GM18517 (cell line): Measurements from ENCODE around the gene C1QTNF1.
"Not testable (repeated sequence)": the region's sequence is repeated elsewhere in the genome, so short reads cannot be mapped to it uniquely, and the experiment has no call there.

Source experiments
- ATAC-seq: cut with Tn5 transposase; IDR thresholded peaks from one replicate; pipeline ENCODE4 v1.9.1; 2021; ENCODE audit warnings: mild to moderate bottlenecking, moderate library complexity; ENCODE audit not compliant: unreplicated experiment

Gene C1QTNF1

DNA sequence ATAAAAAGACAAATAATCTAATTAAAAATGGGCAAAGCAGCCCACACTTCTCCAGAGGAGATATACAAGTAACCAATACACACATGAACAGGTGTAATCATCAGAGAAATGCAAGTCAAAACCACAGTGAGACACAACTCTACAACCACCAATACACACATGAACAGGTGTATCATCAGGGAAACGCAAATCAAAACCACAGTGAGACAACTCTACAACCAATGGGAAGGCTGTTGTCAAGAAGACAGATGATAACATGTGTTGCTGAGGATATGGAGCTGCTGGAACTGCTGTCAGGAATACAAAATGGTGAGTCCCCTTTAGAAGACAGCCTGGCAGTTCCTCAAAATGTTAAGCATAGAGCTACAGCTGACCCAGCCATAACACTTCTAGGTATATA, 28.2 kb downstream of the C1QTNF1 start:
- no peak for ATAC-seq

DNA sequence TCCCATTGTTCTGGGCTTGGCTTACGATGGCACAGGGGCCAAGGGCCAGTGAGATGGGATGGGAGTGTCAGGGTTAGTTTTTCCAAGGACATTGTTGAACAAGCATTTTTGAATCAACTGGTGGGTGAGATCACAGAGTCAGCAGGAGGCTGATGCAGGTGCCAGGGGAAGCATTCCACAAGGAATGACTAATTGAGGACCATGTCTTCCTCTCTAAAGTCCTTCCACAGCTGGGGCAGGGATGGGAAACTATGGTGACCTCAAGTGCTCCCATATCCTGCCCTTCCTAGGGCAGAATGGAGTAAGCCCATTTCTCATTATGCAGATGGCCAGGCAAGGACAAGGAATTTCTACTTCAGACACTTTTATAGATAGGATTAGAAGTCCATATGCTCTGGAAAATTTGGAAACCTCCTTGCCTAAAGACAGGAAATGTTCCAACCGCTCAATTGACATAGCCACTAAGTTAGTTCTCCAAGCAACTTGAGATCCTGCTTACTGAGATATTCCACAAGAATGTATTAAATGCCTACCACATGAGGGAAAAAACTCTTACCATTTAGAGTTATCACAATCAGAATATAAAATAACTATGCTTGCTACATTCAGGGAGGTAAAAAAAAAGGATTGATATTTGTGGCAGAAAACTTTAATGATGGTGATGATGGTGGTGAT, 29.4 kb downstream of the C1QTNF1 start:
- no peak for ATAC-seq

DNA sequence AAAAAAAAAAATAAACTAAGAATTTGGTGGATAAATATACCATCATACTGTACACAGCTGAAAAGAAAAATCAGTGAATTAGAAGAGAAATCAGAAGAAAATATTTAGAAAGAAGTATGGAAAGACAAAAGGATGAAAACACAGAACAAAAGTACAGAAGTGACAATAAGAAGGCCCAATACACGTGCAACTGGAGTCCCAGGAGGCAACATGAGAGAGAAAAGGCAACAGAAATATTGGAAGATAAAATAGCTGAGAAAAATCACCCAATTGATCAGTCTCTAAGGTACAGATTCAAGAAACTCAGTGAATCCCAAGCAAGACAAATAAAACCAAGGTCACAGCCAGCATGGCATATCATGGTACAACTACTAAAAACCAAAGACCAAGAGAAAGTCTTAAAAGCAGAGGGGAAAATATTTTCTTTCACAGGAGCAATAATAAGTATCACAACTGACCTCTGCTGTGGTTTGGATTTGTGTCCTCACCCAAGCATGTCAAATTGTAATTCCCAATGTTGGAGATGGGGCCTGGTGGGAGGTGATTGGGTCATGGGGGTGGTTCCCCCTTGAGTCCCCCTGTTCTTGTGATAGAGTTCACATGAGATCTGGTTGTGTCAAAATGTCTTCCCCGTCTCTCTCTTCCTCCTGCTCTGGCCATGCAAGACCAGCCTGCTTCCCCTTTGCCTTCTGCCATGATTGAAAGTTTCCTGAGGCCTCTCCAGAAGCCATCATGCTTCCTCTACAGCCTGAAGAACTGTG, 30.4 kb downstream of the C1QTNF1 start:
- no peak for ATAC-seq

DNA sequence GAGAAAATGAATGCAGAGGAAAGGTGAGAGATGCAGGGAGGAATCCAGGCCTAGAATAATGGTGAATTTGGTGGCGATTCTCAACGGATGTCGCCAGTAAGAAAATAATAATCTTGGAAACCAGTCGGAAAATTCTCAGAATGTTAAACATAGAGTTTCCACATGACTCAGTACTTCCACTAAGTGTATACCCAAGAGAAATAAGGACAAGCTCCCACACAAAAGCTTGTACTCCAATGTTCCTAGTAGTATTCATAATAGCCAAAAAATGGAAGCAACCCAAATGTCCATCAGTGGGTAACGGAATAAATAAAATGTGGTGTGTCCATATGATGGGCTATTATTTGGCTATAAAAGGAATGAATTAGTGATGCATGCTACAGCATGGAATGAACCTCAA, 31.2 kb downstream of the C1QTNF1 start:
- ATAC-seq = no peak

DNA sequence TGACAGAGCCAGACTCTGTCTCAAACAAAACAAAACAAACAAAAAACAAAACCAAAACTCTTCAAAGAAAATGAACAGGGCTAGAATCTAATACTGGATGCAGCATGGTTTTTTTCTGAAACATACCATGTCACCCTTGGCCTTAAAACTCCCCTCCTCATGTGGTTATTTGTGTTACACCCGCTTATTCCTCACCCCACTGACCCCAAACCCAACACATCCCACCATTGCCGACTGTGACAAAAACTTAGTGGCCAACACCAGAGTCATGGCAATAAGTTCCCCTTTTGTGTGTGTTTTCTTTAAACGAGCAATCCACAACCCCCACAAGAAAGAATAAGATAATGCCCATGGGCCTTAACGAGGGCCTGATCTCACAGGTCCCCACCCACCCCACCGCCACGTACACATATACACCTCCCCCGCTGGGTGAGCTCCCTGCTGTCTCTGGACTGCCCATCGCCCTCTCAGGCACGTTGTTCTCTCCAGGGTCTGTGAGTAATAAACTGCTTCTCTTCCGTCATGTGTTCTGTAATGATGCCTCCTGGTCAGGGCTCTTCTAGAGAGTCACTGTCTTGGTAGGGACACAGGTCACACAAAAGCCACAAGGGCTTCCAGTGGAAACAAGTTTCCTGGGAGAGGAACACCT, 33.9 kb downstream of the C1QTNF1 start:
- ATAC-seq = no peak

DNA sequence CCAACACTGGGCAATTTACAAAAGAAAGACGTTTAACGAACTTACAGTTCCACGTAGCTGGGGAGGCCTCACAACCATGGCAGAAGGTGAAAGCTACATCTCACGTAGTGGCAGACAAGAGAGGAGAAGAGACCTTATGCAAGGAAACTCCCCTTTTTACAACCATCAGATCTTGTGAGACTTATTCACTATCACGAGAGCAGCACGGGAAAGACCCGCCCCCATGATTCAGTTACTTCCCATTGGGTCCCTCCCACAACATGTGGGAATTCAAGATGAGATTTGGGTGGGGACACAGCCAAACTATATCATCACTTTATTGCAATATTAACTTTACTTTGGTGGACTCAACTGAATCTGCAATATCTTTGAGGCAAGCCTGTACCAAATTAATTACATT, 38.7 kb downstream of the C1QTNF1 start:
- ATAC-seq = no peak

DNA sequence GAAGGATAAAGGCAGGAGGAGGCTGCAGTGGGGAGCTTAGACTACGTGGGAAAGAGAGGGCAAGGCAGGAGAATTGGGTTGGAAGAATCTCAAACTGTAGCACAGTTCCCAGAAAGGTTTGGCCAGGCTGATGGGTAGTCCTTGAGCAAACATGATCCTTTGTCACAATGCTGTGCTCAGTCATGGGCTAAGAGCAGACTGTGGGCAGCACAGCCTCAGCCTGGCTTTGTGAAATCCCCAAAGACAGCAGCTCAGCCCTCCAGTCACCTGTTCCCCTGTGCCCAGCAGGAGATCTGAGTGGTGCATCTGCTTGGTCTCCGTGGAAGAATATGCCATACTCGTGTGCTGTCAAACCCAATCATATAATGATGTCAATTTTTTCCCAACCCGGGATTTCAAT, 40.1 kb downstream of the C1QTNF1 start:
- ATAC-seq = no peak

DNA sequence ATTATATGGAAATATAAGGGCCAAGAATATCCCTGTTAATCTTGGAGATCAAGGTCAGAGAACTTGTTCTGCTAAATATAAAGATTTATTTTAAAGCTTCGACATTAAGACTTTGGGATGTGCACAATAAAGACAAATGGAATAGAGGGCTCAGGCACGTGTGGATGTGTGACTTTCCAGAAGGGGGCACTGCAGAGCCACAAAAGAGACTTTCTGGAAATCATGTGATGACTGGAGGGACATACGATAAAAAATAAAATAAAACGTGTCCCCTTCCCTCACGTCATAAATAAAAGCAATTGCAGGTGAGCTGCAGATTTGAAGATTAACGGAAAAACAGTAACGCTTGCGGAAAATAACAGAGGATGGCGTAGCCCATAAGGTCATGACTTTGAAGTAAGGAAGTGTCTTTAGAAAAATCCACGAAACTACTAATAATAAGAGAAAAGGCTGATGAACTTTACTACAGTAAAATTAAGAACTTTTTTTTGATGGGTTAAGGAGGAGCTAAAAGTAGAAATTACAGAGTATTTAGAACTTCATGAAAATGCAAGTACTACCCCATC, 41.2 kb downstream of the C1QTNF1 start:
- no peak for ATAC-seq

DNA sequence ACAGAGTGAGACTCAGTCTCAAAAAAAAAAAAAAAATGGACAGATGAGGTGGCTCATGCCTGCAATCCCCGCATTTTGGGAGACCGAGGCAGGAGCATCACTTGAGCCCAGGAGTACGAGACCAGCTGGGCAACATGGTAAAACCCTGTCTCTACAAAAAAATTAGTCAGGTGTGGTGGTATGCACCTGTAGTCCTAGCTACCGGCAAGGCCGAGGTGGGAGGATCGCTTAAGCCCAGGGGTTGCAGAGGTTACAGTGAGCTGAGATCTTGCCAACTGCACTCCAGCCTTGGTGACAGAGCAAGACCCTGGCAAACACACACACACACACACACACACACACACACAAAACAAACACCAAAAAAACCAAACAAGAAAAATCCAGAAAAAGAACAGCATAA, 43.0 kb downstream of the C1QTNF1 start:
- no peak for ATAC-seq

DNA sequence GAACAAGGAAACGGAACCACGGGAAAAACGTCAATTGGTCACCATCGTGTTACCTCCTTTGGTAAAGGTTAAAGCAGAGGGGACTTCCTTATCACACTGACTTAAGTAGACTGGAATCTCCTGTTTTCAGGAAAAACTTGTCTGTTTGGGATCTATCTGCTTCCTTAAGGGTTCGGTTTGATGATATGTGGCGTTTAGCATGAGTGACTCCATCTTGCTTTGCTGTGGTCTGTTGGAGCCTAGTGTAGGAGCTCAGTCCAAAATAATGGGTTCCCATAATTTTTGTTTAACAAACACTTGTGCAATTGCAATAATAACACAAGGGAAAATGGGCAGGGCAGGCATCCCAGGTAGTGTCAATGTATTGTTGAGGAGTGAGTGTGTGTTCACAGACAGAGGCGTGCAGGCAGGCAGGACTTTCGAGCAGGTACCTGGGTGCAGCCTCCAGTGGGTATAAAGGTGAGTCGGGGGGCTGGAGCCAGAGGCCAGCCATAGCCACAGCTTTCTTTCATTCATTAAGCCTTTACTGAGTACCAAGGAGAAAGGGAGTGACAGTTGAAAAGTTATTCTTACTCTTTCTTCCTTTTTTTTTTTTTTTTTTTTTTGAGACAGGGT, 46.4 kb downstream of the C1QTNF1 start:
- ATAC-seq = no peak

DNA sequence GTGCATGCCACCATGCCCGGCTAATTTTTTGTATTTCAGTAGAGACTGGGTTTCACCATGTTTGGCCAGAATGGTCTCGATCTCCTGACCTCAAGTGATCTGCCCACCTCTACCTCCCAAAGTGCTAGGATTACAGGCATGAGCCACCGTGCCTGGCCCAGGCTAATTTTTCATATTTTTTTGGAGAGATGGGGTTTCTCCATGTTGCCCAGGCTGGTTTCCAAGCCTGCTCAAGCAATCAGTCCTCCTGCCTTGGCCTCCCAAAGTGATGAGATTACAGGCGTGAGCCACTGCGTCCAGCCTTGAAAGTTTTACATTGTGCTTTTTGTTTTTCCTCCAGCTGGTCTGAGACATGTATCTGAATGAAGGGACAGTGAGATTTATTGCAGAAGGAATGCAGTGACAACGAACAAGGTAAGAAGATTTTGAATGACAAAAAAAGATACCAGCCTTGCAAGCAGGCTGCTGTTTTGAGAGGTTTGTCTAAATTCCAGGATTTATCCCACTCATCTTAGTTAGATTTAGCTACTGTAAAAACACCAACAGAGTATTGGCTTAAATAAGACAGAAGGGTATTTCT, 47.3 kb downstream of the C1QTNF1 start:
- ATAC-seq = no peak

DNA sequence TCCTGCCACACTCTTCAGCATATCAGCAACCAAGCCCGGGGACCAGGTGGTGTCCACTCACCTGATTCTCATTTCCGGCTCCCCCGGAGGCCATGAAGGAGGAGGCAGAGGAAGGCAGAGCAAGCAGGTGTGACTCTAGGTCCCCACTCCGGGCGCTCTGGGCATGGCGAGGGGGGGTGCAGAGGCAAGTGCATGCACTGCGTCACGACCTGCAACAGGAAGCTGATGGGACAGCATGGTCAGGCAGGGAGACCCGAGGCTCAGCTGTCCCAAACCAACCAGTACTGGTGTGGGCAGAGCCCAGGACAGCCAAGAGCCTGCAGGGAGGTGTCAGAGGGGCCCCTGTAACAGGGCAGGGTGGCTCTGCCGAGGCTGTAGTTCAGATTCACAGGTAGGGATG, 48.6 kb downstream of the C1QTNF1 start:
- ATAC-seq = no peak

DNA sequence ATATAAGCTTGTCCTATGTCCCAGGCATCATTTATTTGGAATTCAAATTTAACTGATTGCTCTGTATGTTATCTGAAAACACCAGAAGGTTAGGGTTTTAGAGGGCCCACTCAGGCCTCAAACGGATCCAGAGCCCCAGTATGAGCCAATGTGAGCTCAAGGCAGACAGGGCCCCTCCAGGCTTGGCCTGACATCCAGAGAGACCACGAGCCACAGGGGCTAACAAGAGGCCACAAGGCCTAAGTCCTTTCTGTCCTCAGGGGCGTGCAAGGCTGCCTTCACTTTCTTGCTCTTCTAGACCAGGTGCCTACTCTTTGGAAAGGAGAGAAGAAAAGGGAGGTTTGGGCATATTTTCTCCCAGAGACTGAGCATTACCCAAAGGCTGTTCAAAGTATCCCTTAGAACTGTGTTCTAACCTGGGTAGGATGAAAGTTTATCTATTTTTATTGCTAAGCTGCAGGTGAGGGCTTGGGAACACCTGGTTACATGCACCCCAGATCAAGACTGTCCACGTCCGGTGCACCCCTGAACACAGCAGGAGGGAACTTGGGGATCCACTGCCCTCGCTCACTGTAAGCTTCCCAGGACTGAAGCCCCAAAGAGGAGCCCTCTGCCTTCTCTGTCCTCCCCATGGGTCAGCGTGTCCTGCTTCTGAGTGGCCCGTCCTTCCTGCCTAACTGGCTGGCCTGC, 49.2 kb downstream of the C1QTNF1 start:
- no peak for ATAC-seq

DNA sequence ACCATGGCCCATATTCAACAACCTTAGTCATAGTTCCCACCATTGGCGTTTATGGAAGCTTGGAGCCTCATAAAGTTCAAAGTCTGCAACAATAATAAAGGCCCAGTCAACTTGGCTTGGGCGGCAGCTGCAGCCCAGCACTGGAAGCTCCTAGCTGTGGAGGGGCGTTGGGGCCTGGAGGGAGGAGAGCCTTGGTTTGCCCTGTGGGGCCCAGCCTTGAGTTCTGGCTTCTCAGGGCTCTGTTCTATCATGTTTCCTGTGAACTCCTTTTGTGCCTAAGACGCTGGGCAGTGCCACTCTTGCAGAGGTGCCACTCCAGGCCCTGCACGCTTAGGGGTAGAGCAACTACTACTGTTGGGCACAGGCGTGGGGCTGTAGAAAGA, 49.7 kb downstream of the C1QTNF1 start:
- no peak for ATAC-seq

DNA sequence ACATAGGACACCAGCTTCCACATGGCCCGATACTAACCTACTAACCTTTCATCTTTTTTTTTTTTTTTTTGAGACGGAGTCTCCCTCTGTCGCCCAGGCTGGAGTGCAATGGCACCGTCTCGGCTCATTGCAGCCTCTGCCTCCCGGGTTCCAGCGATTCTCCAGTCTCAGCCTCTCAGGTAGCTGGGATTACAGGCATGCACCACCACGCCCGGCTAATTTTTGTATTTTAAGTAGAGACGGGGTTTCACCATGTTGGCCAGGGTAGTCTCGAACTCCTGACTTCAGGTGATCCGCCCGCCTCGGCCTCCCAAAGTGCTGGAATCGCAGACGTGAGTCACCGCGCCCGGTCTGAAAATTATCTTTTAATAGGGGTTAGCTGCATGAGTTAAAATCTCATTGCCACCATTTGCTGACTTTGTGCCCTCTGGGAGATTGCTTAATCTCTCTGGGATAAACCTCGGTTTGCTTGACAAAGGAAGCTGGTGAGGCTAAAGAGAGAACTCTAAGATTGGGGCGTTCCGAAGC, 50.2 kb downstream of the C1QTNF1 start:
- not testable (repeated sequence) for ATAC-seq

DNA sequence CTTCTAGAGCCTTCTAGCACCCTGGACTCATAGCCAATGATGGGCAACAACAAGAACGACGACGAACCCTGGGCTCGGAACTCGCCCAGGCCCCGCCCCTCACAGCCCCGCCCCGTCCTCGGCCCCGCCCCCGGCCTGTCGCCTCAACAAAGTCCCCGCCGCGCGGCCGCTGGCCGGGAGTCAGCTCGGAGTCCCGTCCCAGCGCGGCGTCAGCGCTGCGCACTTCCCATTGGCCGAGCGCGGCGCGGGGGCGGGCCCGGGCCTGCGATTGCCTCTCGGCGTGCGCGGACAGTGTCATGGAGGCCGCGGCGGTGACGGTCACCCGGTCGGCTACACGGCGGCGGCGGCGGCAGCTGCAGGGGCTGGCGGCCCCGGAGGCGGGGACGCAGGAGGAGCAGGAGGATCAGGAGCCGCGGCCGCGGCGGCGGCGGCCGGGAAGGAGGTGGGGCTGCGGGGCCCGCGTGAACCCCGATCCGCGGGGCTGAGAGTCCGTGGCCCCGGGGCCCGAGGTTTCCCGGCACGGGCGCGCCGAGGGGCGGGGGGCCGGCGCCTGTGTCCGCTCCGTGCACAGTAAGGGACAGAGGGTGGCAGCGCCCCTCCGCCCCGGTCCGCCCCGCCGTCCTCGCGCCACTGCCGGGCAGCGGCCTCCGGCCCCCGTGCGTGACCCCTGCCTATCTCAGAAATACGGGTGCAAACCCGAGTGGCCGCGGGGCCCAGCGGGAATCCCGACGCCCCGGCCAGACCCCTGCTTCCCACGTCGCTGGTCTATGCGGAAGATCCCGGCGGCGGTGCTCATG, 50.9 kb downstream of the C1QTNF1 start, which contains the start of gene ENGASE:
Gene ENGASE (plus strand): TSS at position 176 of the 797 bp plus-strand sequence. CDS start 121 bp downstream, at position 297.
- peak; percentile 74 for ATAC-seq

DNA sequence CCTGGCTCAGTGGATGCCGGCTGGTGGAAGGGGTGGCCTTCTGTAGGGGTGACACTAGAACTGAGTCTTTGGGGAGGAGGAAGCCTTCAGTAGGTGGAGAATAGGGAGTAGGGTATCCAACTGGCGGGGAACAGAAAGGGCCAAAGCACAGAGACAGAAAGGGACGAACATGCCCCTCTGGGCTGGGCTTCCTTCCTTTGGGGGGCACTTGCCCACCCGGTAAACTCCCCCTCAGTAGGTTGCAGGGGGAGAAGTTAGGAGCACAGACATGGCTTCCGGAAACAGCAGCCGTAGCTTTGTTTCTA, 51.4 kb downstream of the C1QTNF1 start:
- ATAC-seq = peak; percentile 7

DNA sequence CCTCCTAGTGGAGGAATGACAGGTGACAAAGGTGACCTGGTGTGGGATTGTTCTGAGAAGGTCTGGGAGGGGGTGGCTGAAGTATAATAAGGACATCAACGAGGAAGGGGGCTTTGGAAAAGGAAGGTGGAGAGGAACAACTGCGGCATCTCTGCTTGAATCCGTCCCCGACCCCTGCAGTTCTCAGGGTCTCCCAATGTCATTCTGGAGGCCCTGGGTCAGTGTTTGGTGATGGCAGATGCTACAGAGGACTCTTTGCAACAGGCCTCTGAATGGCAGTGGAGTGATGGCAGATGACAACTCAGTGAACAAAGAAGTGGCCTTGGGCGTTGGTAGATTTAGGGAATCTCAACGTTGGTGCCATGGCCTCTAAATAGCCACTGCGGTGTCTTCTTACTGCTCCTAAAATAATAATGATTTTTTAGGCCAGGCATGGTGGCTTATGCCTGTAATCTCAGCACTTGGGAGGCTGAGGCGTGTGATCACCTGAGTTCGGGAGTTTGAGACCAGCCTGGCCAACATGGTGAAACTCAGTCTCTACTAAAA, 52.0 kb downstream of the C1QTNF1 start:
- ATAC-seq = no peak

DNA sequence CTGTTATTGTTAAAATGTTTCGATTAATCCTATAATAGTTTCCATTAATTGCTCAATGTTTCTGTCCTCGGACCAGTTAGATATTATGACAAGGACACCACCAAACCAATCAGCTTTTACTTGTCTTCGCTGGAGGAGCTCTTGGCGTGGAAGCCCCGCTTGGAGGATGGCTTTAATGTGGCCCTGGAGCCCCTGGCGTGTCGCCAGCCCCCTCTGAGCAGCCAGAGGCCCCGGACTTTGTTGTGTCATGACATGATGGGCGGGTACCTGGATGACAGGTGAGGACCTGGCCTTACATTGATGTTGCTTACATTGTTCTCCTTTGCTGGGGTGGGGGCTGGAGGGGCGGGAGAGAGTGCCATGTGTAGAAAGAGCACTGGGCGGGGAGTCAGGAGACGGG, 53.6 kb downstream of the C1QTNF1 start:
- ATAC-seq = no peak
